ENCODE results near the gene ZNF385D. TPM values are rescaled to one million over a fixed set of nuclear protein-coding genes. Genes with fewer than 3 reads are reported as not detected.

ZNF385D gene
- total RNA-seq, 1 experiment from 2014 or later, result 9.6 TPM

GRCh38 chr3:21526461-21526860 is 224.5 kb downstream of the ZNF385D start:
- H3K27ac Mint-ChIP-seq, result no peak overlapping the region
- H3K9me3 Mint-ChIP-seq, result no peaks in the 10 kb centered on the region
- no peak overlapping the region for H3K4me3 Mint-ChIP-seq
- H3K4me1 Mint-ChIP-seq, result peaks cover 13% of the 10 kb centered on the region
- no peaks in the 10 kb centered on the region for H3K27me3 Mint-ChIP-seq (ENCODE audit: low read depth)
- no peak for TF ChIP-seq ZNF138 (CRISPR knock-in tag; conservative IDR thresholded peaks at IDR 0.05)
- TF ChIP-seq SMAD4 (CRISPR knock-in tag; IDR thresholded peaks at IDR 0.05), result no peak
- no peak for TF ChIP-seq CBFB (CRISPR knock-in tag; IDR thresholded peaks at IDR 0.05; ENCODE audit: low read depth)
- no peak for TF ChIP-seq SMAD3 (CRISPR knock-in tag; IDR thresholded peaks at IDR 0.05; ENCODE audit: borderline replicate concordance)
- no peak for TF ChIP-seq CDX4 (CRISPR knock-in tag; IDR thresholded peaks at IDR 0.05; ENCODE audit: borderline replicate concordance)
- no peak for TF ChIP-seq STAT6 (CRISPR knock-in tag; conservative IDR thresholded peaks at IDR 0.05; ENCODE audit: low read depth)
- TF ChIP-seq KAT7 (CRISPR knock-in tag; IDR thresholded peaks at IDR 0.05; ENCODE audit: borderline replicate concordance), result no peak
- no peak for TF ChIP-seq TEAD4 (CRISPR knock-in tag; IDR thresholded peaks at IDR 0.05)
- TF ChIP-seq IRF2 (CRISPR knock-in tag; IDR thresholded peaks at IDR 0.05; ENCODE audit: borderline replicate concordance, low read depth), result no peak
- TF ChIP-seq FOXP1 (CRISPR knock-in tag; IDR thresholded peaks at IDR 0.05; ENCODE audit: borderline replicate concordance), result no peak
- no peak for TF ChIP-seq JUN (CRISPR knock-in tag; IDR thresholded peaks at IDR 0.05)
- no peak for TF ChIP-seq ZNF416 (CRISPR knock-in tag; IDR thresholded peaks at IDR 0.05)
- no peak for TF ChIP-seq FOXK1 (CRISPR knock-in tag; IDR thresholded peaks at IDR 0.05)
- no peak for TF ChIP-seq ESRRA (CRISPR knock-in tag; IDR thresholded peaks at IDR 0.05; ENCODE audit: borderline replicate concordance)
- TF ChIP-seq NR3C1 (CRISPR knock-in tag; conservative IDR thresholded peaks at IDR 0.05; ENCODE audit: low read depth), result no peak
- no peak for TF ChIP-seq ARID4B (CRISPR knock-in tag; IDR thresholded peaks at IDR 0.05; ENCODE audit: borderline replicate concordance)
- no peak for TF ChIP-seq E2F1 (CRISPR knock-in tag; IDR thresholded peaks at IDR 0.05)
- ATAC-seq (no peak), DNase-seq (ENCODE audit: low spot score) (no peak)
- POLR2A ChIA-PET, result no interaction called here
- H3K36me3 Mint-ChIP-seq, result no peaks in the 10 kb centered on the region
- CTCF ChIA-PET, result no interaction called here

- Mint-ChIP-seq H3K4me3 (no peak overlapping the region), H3K4me1 (peaks cover 13% of the 10 kb centered on the region), H3K27ac (peak overlapping the region; percentile 30; the same call in 1 of the 2 replicates), H3K36me3 (no peaks in the 10 kb centered on the region), H3K27me3 (ENCODE audit: low read depth) (no peaks in the 10 kb centered on the region), H3K9me3 (no peaks in the 10 kb centered on the region)
- ATAC-seq (no peak), DNase-seq (ENCODE audit: low spot score) (no peak)
- ChIA-PET POLR2A (no interaction called here), CTCF (no interaction called here)
- TF ChIP-seq ELF4 (CRISPR knock-in tag; IDR thresholded peaks at IDR 0.05; ENCODE audit: low read depth) (no peak), ZNF121 (CRISPR knock-in tag; IDR thresholded peaks at IDR 0.05) (no peak), ZBTB43 (CRISPR knock-in tag; IDR thresholded peaks at IDR 0.05) (no peak), TEAD1 (CRISPR knock-in tag; IDR thresholded peaks at IDR 0.05) (no peak), OVOL2 (CRISPR knock-in tag; IDR thresholded peaks at IDR 0.05; ENCODE audit: borderline replicate concordance) (no peak), RELA (CRISPR knock-in tag; IDR thresholded peaks at IDR 0.05; ENCODE audit: borderline replicate concordance) (no peak), MAX (CRISPR knock-in tag; IDR thresholded peaks at IDR 0.05) (no peak), RORB (CRISPR knock-in tag; IDR thresholded peaks at IDR 0.05) (no peak)
Measured at GRCh38 chr3:21524133-21524532, 226.9 kb downstream of the ZNF385D start.
